Gastrocnemius medialis (tissue), 4 donors: Measurements from ENCODE around the gene ITGB2.
"Not testable (repeated sequence)": the region's sequence is repeated elsewhere in the genome, so short reads cannot be mapped to it uniquely, and the experiment has no call there.

ENCODE experiments used
- POLR2A ChIP-seq, 2 donors: fragments of 450-650 bp; IDR thresholded peaks; one replicate each; pipeline ENCODE4 v1.6.1; 2017; ENCODE audit warnings: antibody characterized with exemption in 2 of 2, mild to moderate bottlenecking in 2 of 2, moderate library complexity in 2 of 2
- TF ChIP-seq, protein P1 (sequence below), 5 experiments: fragments of 450-650 bp in 3 of 5; fragments of 200-600 bp in 2 of 5; sonication (generic) in 2 of 5; IDR thresholded peaks in 4 of 5; conservative IDR thresholded peaks in 1 of 5; 1 replicate in 4 of 5; 2 replicates in 1 of 5; pipeline ENCODE4 v1.5.1; 2016 to 2019; ENCODE audit warnings: antibody characterized with exemption in 5 of 5, mild to moderate bottlenecking in 3 of 5, moderate library complexity in 3 of 5

DNA sequence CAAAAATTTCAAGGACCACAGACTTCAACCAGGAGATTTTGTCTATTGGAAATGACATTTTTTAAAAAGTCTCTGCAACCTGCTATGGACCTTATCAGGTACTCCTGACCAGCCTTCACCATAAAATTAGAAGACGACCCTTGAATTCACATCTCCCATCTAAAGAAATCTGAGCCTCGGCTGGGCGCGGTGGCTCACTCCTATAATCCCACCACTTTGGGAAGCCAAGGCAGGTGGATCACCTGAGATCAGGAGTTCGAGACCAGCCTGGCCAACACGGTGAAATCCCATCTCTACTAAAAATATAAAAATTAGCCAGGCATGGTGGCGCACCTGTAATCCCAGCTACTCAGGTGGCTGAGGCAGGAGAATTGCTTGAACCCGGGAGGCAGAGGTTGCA, 41.5 kb downstream of the ITGB2 start:
- TF ChIP-seq, protein P1, sequence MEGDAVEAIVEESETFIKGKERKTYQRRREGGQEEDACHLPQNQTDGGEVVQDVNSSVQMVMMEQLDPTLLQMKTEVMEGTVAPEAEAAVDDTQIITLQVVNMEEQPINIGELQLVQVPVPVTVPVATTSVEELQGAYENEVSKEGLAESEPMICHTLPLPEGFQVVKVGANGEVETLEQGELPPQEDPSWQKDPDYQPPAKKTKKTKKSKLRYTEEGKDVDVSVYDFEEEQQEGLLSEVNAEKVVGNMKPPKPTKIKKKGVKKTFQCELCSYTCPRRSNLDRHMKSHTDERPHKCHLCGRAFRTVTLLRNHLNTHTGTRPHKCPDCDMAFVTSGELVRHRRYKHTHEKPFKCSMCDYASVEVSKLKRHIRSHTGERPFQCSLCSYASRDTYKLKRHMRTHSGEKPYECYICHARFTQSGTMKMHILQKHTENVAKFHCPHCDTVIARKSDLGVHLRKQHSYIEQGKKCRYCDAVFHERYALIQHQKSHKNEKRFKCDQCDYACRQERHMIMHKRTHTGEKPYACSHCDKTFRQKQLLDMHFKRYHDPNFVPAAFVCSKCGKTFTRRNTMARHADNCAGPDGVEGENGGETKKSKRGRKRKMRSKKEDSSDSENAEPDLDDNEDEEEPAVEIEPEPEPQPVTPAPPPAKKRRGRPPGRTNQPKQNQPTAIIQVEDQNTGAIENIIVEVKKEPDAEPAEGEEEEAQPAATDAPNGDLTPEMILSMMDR (IDR thresholded peaks at IDR 0.05 in 4 of 5, conservative IDR thresholded peaks at IDR 0.05 in 1 of 5) = not testable (repeated sequence)
- not testable (repeated sequence) for TF ChIP-seq POLR2A (IDR thresholded peaks at IDR 0.05)
